Transverse colon (tissue), 4 donors: Measurements from ENCODE around the gene MASP2. TPM values are rescaled to one million over a fixed set of nuclear protein-coding genes. Genes with fewer than 3 reads are reported as not detected.
"Not testable (repeated sequence)": the region's sequence is repeated elsewhere in the genome, so short reads cannot be mapped to it uniquely, and the experiment has no call there.

ENCODE experiments used
- DNase-seq: peaks from one replicate; pipeline ENCODE4 v3.0.0-alpha.2; 2019
- H3K27ac ChIP-seq, 4 donors: fragments of 200-600 bp; sonication (generic); 2 replicates each; pipeline ENCODE4 v1.5.1; 2016 to 2018; ENCODE audit warnings: inconsistent platforms in 4 of 4
- H3K27me3 ChIP-seq: fragments of 200-600 bp; sonication (generic); 2 replicates; pipeline ENCODE4 v1.5.1; 2017; ENCODE audit warnings: inconsistent platforms
- H3K36me3 ChIP-seq, 4 donors: fragments of 200-600 bp; sonication (generic); 2 replicates each; pipeline ENCODE4 v1.5.1; 2017 to 2019; ENCODE audit warnings: inconsistent platforms in 4 of 4
- H3K4me1 ChIP-seq, 4 donors: fragments of 200-600 bp; sonication (generic); 2 replicates each; pipeline ENCODE4 v1.5.1; 2017 to 2020; ENCODE audit warnings: inconsistent platforms in 4 of 4
- H3K4me3 ChIP-seq, 4 donors: fragments of 200-600 bp; sonication (generic); 1 replicate in 1 of 4; 2 replicates in 3 of 4; pipeline versions ENCODE4 v1.5.1 to v1.6.1; 2017 to 2019; ENCODE audit warnings: inconsistent platforms in 4 of 4
- H3K9me3 ChIP-seq, 2 donors: fragments of 200-600 bp; sonication (generic); 2 replicates each; pipeline ENCODE4 v1.5.1; 2017 to 2019; ENCODE audit warnings: inconsistent platforms in 2 of 2
- EP300 ChIP-seq: sonication (generic); formaldehyde crosslinking; IDR thresholded peaks from one replicate; pipeline ENCODE4 v1.6.1; 2017; ENCODE audit warnings: antibody characterized with exemption, low read depth
- POLR2A ChIP-seq: fragments of 450-650 bp; IDR thresholded peaks from one replicate; pipeline ENCODE4 v1.6.1; 2016; ENCODE audit warnings: antibody characterized with exemption, mild to moderate bottlenecking, moderate library complexity
- POLR2AphosphoS5 ChIP-seq, 3 donors: sonication (generic); formaldehyde crosslinking; IDR thresholded peaks; one replicate each; pipeline ENCODE4 v1.6.1; 2016; ENCODE audit warnings: antibody characterized with exemption in 3 of 3
- WGBS, 2 donors: methylation state at CpG; one replicate each; pipeline ENCODE4 v1.1.5; 2018; ENCODE audit warnings: low coverage in 1 of 2; 5-methylcytosine and 5-hydroxymethylcytosine counted together
- in situ Hi-C, 4 donors: fragments of 200-750 bp; cut with MboI; loops; one replicate each; pipeline versions ENCODE4 v1.15.0 to v1.15.1; 2017; ENCODE audit warnings: low sequenced_read_pairs in 3 of 4, low pct_ligation_motif_present in 1 of 4, low pct_unique_long_range_greater_than_20kb in 1 of 4
- intact Hi-C: fragments of 100-400 bp; cut with DNase I; formaldehyde crosslinking; loops from one replicate; pipeline ENCODE4 v1.15.1; 2023; ENCODE audit warnings: low total_unique reads
- total RNA-seq, 4 donors: library from RNA; depleted of rRNA; stranded (reverse); fragments of >200 nt; gene quantifications; one replicate each; pipeline ENCODE4 v1.1.0, GENCODE V29; 2016
- TF ChIP-seq, protein P1 (sequence below), 5 experiments: fragments of 200-600 bp in 3 of 5; fragments of 450-650 bp in 2 of 5; sonication (generic) in 3 of 5; IDR thresholded peaks; 1 replicate in 2 of 5; 2 replicates in 3 of 5; pipeline ENCODE4 v1.5.1; 2016 to 2017; ENCODE audit warnings: antibody characterized with exemption in 5 of 5, inconsistent platforms in 3 of 5, mild to moderate bottlenecking in 2 of 5, moderate library complexity in 1 of 5

The MASP2 gene
- total RNA-seq, 4 donors from 2014 or later, result not detected

GRCh38 chr1:11023201-11023600, 23.8 kb downstream of the MASP2 start:
- DNase-seq, result no peak
- Histone ChIP-seq H3K4me1 (peaks cover 0 to 7% (median 0%) of the 10 kb centered on the region in 4 donors), H3K27ac (no peak overlapping the region), H3K27me3 (no peaks in the 10 kb centered on the region), H3K36me3 (peaks cover 0 to 74% (median 36%) of the 10 kb centered on the region in 4 donors), H3K4me3 (no peak overlapping the region), H3K9me3 (no peaks in the 10 kb centered on the region)
- WGBS, 2 donors, result 93 to 95% methylated on average over 13 to 14 of the region's 14 CpGs
- intact Hi-C loops, result no loop called here
- in situ Hi-C loops, result no loop called here
- TF ChIP-seq, protein P1, sequence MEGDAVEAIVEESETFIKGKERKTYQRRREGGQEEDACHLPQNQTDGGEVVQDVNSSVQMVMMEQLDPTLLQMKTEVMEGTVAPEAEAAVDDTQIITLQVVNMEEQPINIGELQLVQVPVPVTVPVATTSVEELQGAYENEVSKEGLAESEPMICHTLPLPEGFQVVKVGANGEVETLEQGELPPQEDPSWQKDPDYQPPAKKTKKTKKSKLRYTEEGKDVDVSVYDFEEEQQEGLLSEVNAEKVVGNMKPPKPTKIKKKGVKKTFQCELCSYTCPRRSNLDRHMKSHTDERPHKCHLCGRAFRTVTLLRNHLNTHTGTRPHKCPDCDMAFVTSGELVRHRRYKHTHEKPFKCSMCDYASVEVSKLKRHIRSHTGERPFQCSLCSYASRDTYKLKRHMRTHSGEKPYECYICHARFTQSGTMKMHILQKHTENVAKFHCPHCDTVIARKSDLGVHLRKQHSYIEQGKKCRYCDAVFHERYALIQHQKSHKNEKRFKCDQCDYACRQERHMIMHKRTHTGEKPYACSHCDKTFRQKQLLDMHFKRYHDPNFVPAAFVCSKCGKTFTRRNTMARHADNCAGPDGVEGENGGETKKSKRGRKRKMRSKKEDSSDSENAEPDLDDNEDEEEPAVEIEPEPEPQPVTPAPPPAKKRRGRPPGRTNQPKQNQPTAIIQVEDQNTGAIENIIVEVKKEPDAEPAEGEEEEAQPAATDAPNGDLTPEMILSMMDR (IDR thresholded peaks at IDR 0.05), result no peak
- TF ChIP-seq POLR2A (no peak), POLR2AphosphoS5 (IDR thresholded peaks at IDR 0.05) (no peak), EP300 (no peak)

DNA sequence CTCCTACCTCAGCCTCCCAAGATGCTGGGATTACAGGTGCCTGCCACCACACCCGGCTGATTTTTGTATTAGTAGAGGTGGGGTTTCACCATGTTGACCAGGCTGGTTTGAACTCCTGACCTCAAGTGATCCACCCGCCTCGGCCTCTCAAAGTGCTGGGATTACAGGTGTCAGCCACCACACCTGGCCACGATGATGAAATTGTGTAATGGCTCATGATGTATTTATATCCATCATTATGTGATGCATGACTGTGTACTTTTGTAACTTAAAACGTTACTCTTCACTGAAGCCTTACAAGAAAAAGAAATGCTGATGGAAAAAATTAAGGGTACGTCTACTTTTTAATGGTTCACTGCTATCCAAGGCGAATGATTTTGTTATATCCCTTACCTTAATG, 27.1 kb downstream of the MASP2 start:
- Histone ChIP-seq H3K27me3 (no peaks in the 10 kb centered on the region), H3K4me1 (peaks cover 0 to 33% (median 2%) of the 10 kb centered on the region in 4 donors), H3K36me3 (peaks cover 0 to 93% (median 44%) of the 10 kb centered on the region in 4 donors), H3K9me3 (no peaks in the 10 kb centered on the region), H3K4me3 (no peak overlapping the region), H3K27ac (no peak overlapping the region)
- in situ Hi-C loops (no loop called here), intact Hi-C loops (no loop called here)
- 73 to 74% methylated on average over 3 to 7 of the region's 7 CpGs for WGBS, 2 donors
- DNase-seq, result no peak
- TF ChIP-seq POLR2AphosphoS5 (IDR thresholded peaks at IDR 0.05) (no peak), EP300 (no peak), POLR2A (no peak)
- TF ChIP-seq, protein P1 (IDR thresholded peaks at IDR 0.05), result no peak

- peaks cover 0 to 93% (median 46%) of the 10 kb centered on the region in 4 donors for H3K36me3 ChIP-seq
- DNase-seq, H3K4me3 ChIP-seq, in situ Hi-C loops, intact Hi-C loops, H3K9me3 ChIP-seq, H3K27ac ChIP-seq, H3K27me3 ChIP-seq: not testable (repeated sequence)
- peaks cover 2 to 40% (median 7%) of the 10 kb centered on the region in 4 donors for H3K4me1 ChIP-seq
- 32 to 65% methylated on average over 2 to 8 of the region's 8 CpGs for WGBS, 2 donors
Observed at GRCh38 chr1:11019358-11019757, 27.7 kb downstream of the MASP2 start.

DNA sequence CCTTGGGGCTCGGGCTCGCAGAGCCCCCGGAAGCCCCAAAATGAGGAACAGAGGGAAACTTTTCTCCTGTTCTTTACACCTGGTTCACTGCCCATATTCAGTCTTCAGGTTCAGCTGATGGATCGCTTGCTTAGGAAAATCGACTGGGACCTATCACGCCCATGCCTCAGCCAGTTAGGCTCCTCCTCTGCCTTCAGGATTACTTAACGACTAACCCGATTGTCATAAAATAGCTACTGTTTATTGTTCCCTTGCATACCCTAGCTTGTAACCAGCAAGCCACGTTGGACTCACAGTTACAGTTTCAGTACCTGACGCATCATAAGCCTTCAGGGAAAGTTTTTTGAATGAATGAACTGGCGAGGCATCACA, 33.9 kb downstream of the MASP2 start:
- peak overlapping the region; percentile 52 to 92 (median 84) for H3K4me3 ChIP-seq
- intact Hi-C loops, result no loop called here
- no peak for DNase-seq
- H3K4me1 ChIP-seq, result peaks cover 14 to 52% (median 22%) of the 10 kb centered on the region in 4 donors
- 0% methylated on average over 11 of the region's 11 CpGs; no CpG with 5 or more reads in 1 of the 2 donors for WGBS, 2 donors
- H3K27me3 ChIP-seq, result no peaks in the 10 kb centered on the region
- in situ Hi-C loops, result no loop called here
- no peaks in the 10 kb centered on the region for H3K9me3 ChIP-seq
- TF ChIP-seq, protein P1 (IDR thresholded peaks at IDR 0.05), result no peak
- no peak for TF ChIP-seq POLR2AphosphoS5 (IDR thresholded peaks at IDR 0.05)
- TF ChIP-seq POLR2A, result no peak
- TF ChIP-seq EP300, result no peak
- peak overlapping the region; percentile 92 to 98 (median 97) for H3K27ac ChIP-seq
- peaks cover 0 to 46% (median 20%) of the 10 kb centered on the region in 4 donors for H3K36me3 ChIP-seq
